GM19468 (cell line): ENCODE data around the gene GLTP.
"Not testable (repeated sequence)": the region's sequence is repeated elsewhere in the genome, so short reads cannot be mapped to it uniquely, and the experiment has no call there.

Experiments used
- ATAC-seq: cut with Tn5 transposase; IDR thresholded peaks from one replicate; pipeline ENCODE4 v1.9.1; 2021; ENCODE audit warnings: mild to moderate bottlenecking, moderate library complexity, moderate number of reproducible peaks; ENCODE audit not compliant: unreplicated experiment; ENCODE audit errors: extremely low read depth

The GLTP gene

DNA sequence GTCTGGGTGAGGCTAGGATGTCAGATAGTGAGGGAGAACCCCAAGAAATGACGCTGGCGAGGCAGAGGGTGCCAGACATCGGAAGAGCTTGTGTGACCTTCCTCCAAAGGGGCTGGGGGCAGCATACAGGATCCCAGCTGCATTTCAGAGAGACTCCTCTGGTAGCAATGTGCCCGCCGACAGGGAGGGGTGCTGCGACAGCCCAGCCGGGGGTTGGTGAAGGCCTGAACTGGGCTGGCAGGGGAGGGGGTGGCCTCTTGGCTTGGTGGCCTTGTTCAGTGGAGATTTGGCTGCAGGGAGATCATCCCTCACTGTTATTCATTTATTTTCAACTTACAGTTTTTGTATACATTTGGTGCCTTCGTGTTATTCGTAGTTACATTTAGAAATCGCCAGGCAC is 25.0 kb upstream of the GLTP start:
- no peak for ATAC-seq

DNA sequence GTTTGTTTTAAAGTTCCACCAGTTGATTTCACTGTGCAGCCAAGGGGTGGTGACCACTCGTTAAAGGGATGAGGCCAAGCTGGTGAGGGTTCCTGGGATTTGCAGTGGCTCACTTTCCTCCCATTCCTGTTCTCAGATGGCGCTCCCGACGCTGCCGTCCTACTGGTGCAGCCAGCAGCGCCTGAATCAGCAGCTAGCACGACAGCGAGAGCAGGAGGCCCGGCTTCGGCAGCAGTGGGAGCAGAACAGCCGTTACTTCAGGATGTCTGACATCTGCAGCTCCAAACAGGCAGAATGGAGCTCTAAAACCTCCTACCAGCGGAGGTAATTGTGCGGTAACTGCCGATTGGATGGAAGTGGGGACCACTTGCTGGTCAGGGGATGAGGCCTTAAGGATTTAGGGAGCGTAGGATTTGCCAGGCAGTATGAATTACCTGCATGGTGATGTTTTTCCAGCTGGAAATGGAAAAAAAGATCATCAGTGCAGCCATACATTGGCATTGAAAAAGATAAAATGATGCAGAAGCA is 22.6 kb upstream of the GLTP start:
- no peak for ATAC-seq

GRCh38 chr12:109900752-109901580 is 20.6 kb upstream of the GLTP start:
- no peak for ATAC-seq

GRCh38 chr12:109899783-109900751 is 19.7 kb upstream of the GLTP start, which contains the start of gene TCHP:
TSS of gene TCHP (plus strand) at chr12:109900274. CDS start at chr12:109903027, 2,753 bp downstream.
- peak; percentile 37 for ATAC-seq

DNA sequence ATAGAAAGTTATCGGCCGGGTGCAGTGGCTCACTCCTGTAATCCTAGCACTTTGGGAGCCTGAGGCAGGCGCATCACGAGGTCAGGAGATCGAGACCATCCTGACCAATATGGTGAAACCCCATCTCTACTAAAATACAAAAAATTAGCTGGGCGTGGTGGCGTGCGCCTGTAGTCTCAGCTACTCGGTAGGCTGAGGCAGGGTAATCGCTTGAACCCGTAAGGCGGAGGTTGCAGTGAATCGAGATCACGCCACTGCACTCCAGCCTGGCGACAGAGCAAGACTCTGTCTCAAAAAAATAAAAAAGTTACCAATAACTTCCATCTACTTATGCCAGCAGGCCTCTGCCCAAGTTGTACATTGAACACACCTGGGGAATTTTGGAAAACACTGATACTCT is 19.0 kb upstream of the GLTP start:
- not testable (repeated sequence) for ATAC-seq

DNA sequence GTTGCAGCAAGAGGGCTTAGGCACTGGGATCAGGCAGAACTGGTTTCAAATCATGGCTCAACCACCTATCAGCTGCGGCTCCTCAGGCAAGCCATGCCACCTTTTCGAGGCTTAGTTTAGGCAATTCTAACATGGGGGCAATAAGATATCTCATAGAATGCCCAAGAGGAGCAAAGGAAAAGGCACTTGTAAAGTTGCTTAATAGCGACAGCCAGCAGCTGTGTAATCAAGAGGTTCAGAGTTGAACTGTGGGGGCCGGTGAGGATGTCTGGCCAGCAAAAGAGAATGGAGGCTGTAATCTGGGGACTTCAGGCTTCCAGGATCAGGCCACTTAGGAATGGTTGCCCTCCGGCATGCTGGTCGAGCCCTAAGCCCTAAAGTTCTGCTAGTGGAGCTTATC is 16.7 kb upstream of the GLTP start:
- no peak for ATAC-seq

- no peak for ATAC-seq
These were observed 15.8 kb upstream of the GLTP start for GRCh38 chr12:109896188-109896587.

GRCh38 chr12:109894939-109895338 is 14.6 kb upstream of the GLTP start:
- no peak for ATAC-seq

DNA sequence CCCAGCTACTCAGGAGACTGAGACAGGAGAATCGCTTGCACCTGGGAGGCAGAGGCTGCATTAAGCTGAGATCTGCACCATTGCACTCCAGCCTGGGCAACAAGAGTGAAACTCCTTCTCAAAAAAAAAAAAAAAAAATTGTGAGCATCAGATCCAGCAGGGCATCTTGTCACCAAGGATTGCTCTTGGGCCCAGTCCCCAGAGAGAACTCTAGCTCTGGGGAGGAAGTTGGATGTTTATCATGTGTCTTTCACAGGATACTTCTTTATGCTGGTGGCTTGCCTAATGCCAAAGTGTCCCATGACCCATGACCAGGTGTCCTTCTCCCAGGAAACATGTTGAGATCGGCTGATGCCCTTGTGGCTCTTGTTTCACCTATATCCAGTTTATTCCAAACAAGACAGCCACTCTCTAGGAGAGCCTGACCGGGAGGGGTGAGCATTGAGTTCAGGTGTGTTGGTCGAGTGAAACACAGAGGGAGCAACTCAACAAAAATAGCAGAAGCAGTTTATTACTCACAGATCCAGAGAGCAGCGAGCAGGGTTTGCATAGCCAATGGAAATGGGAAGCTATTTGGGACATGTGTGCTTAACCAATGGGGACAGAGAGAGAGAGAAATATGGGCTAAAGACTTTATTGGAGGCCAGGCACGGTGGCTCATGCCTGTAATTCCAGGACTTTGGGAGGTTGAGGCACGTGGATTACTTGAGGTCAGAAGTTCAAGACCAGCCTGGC is 13.1 kb upstream of the GLTP start:
- no peak for ATAC-seq

- ATAC-seq: peak; percentile 43
These were observed 12.4 kb upstream of the GLTP start for GRCh38 chr12:109892748-109893147.

DNA sequence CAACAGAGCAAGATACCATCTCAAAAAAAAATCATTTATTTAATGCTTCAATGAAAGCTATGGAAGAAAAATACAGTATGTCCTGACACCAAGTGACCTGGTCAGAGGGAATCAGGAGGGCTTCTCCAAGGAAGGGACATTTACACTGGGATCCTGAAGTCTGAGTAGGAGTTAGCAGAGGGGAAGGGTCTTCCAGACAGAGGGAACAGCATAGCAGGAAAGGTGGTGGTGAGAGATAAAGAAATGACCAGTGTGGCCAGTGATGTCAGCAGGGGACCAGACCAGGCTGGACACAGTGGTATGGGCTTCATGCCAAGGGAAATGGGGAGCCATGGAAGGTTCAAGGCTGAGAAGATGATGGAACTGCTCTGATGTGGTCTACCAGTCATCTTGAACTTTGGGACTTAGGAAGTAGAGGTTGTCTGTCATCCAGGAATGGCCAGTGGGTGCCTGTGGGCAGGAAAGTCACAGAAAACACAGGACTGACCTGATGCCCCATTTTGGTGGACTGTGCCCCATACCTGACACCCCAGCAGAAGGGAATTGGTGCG is 11.9 kb upstream of the GLTP start:
- ATAC-seq: no peak

- ATAC-seq: not testable (repeated sequence)
These were observed 11.4 kb upstream of the GLTP start for GRCh38 chr12:109891731-109892130.

GRCh38 chr12:109890620-109891170 is 10.4 kb upstream of the GLTP start:
- no peak for ATAC-seq

- ATAC-seq: no peak
These were observed 8.1 kb upstream of the GLTP start for GRCh38 chr12:109888179-109889020.

DNA sequence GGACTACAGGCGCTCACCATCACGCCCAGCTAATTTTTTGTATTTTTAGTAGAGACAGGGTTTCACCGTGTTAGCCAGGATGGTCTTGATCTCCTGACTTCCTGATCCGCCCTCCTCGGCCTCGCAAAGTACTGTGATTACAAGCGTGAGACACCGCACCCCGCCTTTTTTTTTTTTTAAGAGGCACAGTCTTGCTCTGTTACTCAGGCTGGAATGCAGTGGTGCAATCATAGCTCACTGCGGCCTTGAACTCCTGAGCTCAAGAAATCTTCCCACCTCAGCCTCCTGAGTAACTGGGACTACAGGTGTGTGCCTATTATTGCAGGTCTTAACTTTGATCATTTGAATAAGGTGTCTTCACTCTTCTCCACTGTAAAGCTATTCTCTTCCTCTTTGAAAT is 5.3 kb upstream of the GLTP start:
- no peak for ATAC-seq

DNA sequence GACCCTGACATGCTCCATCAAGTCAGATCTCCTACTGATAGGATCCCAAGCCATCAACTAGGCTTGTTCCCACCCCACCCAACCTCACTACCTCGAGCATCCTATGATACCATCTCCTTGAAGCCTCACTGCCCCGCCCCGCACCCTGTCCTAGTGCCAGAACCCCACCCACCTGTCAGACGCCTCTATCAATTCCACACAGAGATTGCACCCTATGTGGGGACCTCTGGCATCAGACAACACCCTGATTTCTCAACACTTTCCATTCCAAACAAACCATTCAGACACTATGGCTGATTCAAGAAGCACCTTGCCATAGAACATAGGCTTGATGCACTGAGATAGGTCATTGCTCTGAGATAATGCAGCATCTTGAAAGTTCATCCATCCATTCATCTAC is 3.1 kb upstream of the GLTP start:
- no peak for ATAC-seq

- no peak for ATAC-seq
These were observed 1.4 kb upstream of the GLTP start for GRCh38 chr12:109881752-109882151.

GRCh38 chr12:109880938-109881337 is 597 bp upstream of the GLTP start:
- ATAC-seq: no peak
